Ectodermal cell (in vitro differentiated cells): ENCODE results near the gene XDH. TPM values are rescaled to one million over a fixed set of nuclear protein-coding genes. Genes with fewer than 3 reads are reported as not detected.

ENCODE experiments used
- H3K27ac ChIP-seq: 2 replicates; pipeline ENCODE4 v1.7.0; 2013; ENCODE audit warnings: mild to moderate bottlenecking, low read depth, low read length; ENCODE audit not compliant: insufficient read depth, poor library complexity, severe bottlenecking
- H3K27me3 ChIP-seq: 2 replicates; pipeline ENCODE4 v1.7.0; 2013; ENCODE audit warnings: mild to moderate bottlenecking, low read length; ENCODE audit not compliant: insufficient read depth, control insufficient read depth, poor library complexity, severe bottlenecking
- H3K36me3 ChIP-seq: one replicate; pipeline ENCODE4 v1.7.0; 2013; ENCODE audit warnings: low read length; ENCODE audit not compliant: control insufficient read depth, insufficient read depth
- H3K4me1 ChIP-seq: one replicate; pipeline ENCODE4 v1.7.0; 2013; ENCODE audit warnings: low read length; ENCODE audit not compliant: control insufficient read depth, insufficient read depth
- H3K4me3 ChIP-seq: 2 replicates; pipeline ENCODE4 v1.7.0; 2013; ENCODE audit warnings: low read depth, low read length, control low read depth; ENCODE audit not compliant: insufficient read depth
- H3K9me3 ChIP-seq: 2 replicates; pipeline ENCODE4 v1.7.0; 2013; ENCODE audit warnings: mild to moderate bottlenecking, low read length, moderate library complexity; ENCODE audit not compliant: control insufficient read depth
- WGBS, 2 experiments: methylation state at CpG; one replicate each; pipeline ENCODE4 v1.1.7; 2013; ENCODE audit warnings: missing lambda C conversion rate in 2 of 2; 5-methylcytosine and 5-hydroxymethylcytosine counted together
- polyA plus RNA-seq, 4 experiments: library from polyadenylated mRNA; stranded (reverse); fragments of 50-300 nt; gene quantifications; one replicate each; pipeline ENCODE4 v1.2.3, GENCODE V29; 2013

XDH gene
- 1.9 TPM for polyA plus RNA-seq (2013, experiment 1 of 4)
- polyA plus RNA-seq (2013, experiment 2 of 4) = 3.0 TPM
- 1.4 TPM for polyA plus RNA-seq (2013, experiment 3 of 4)
- polyA plus RNA-seq (2013, experiment 4 of 4) = 2.1 TPM

DNA sequence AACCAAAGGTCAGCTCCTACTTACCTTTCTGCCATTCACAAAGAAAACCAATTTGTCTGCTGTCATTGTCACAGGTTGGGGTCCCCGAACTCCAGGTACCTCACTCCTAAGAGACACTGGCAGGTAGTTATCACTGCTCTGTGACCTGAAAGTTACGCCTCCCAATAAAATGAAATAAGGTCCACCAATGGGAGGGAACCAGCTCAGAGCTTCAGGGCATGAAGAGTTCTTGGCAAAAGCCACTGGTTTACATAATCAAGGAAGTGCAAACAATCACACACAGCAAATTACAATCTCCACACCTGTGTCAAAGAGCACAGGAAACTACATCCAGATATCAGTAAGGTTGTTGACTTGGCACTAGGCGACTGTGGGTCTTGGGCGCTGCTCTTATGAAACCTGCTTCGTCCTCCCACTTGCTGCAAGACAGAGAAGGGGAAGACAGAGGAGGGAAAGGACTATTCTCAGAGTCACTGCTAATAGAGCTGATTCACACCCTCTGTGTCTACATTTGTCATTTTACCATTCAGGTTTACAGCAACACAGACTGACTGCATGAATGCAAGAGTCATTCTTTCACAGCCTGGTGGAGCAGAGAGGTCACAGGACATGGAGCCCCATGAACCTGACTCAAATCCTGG lies at the start of gene XDH:
TSS of gene XDH (minus strand) at position 142 of the 641 bp plus-strand sequence. CDS start at position 66, 76 bp downstream.
- Histone ChIP-seq H3K4me1 (no peaks in the 10 kb centered on the region), H3K27ac (no peak within 1 kb of the TSS), H3K27me3 (no peaks in the 10 kb centered on the region), H3K36me3 (no peaks in the 10 kb centered on the region), H3K9me3 (no peaks in the 10 kb centered on the region), H3K4me3 (no peak within 1 kb of the TSS)
- WGBS, 2 experiments = 88 to 94% methylated on average over 5 of the region's 5 CpGs

DNA sequence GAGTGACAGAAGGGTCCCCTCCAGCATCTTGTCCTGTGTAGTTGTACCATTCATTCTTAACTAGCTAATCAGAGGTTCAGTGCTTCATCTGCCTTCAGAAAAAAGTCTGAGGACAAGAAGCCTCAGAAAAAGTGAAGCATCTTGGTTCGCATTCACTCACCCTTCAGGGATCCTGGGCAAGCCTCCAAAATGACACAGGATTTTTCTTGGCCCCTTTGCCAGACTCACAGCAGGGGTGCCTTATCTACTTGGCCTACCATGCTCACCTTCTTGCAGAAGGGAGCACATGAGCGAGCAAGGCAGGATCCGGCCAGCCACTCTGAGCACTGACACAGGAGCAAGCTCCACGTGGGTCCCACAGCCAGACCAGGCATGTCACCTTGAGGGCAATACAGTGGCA lies 43.1 kb upstream of the XDH start:
- H3K4me3 ChIP-seq = no peak overlapping the region
- no peak overlapping the region for H3K27ac ChIP-seq
- H3K36me3 ChIP-seq = no peaks in the 10 kb centered on the region
- no peaks in the 10 kb centered on the region for H3K27me3 ChIP-seq
- no peaks in the 10 kb centered on the region for H3K4me1 ChIP-seq
- WGBS, 2 experiments = 91 to 94% methylated on average over 4 of the region's 4 CpGs
- no peaks in the 10 kb centered on the region for H3K9me3 ChIP-seq

DNA sequence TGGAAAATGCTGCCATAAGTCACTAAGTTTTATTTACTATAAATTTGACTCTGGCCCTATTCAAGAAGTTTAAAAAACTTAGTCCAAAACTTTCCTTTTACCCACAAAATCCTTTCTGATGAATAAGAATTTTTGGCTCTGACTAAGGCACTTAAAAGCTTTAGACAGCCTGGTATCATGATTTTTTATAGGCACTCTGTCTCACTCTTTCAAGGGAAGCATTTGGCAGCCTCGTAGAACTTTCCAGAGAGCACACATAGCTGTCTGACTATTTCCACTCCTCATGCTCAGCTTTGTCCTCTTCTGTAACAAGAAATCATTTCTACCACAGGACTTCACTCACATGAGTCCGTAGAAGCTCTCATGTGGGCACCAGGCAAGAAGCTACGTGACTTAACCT lies 32.3 kb upstream of the XDH start:
- Histone ChIP-seq H3K4me1 (no peaks in the 10 kb centered on the region), H3K27ac (no peak overlapping the region), H3K36me3 (no peaks in the 10 kb centered on the region), H3K27me3 (no peaks in the 10 kb centered on the region), H3K9me3 (no peaks in the 10 kb centered on the region), H3K4me3 (no peak overlapping the region)
- whole genome bisulfite sequencing, 2 experiments = 92 to 98% methylated on average over 2 to 3 of the region's 3 CpGs

DNA sequence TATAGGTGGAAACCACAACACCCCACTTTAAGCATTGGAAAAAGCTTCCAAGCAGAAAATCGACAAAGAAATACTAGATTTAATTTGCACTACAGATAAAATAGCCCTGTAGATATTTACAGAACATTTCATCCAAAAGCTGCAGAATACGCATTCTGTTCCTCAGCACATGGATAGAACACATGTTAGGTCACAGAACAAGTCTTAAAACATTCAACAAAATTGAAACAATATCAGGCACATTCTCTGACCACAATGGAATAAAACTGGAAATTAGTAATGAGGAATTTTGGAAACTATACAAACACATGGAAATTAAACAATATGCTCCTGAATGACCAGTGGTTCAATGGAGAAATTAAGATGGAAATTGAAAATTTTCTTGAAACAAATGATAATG lies 27.8 kb upstream of the XDH start:
- Histone ChIP-seq H3K36me3 (no peaks in the 10 kb centered on the region), H3K4me1 (no peaks in the 10 kb centered on the region), H3K27ac (no peak overlapping the region), H3K9me3 (no peaks in the 10 kb centered on the region), H3K27me3 (no peaks in the 10 kb centered on the region), H3K4me3 (no peak overlapping the region)
- WGBS, 2 experiments = 93 to 95% methylated on average over 2 of the region's 2 CpGs

DNA sequence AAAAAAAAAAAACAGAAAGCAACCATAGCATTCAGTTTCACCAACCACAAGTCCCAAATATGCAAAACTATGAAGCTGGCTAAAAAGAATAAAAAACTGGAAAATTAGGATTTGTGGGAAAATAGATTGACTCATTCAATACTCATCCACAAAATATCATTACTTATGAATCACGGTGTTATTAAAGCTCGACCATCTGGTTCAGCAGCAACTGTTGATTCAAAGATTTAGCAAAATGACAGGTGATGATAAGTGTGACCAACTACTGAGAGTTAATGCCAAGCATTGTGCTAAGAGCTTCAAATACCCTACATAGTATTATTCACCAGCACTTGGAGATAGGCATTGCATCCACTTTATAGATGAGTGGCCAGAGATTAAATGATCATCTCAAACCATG lies 26.2 kb upstream of the XDH start:
- WGBS, 2 experiments = 57 to 79% methylated on average over 2 of the region's 2 CpGs
- Histone ChIP-seq H3K27ac (no peak overlapping the region), H3K27me3 (no peaks in the 10 kb centered on the region), H3K4me3 (no peak overlapping the region), H3K9me3 (no peaks in the 10 kb centered on the region), H3K36me3 (no peaks in the 10 kb centered on the region), H3K4me1 (no peaks in the 10 kb centered on the region)

DNA sequence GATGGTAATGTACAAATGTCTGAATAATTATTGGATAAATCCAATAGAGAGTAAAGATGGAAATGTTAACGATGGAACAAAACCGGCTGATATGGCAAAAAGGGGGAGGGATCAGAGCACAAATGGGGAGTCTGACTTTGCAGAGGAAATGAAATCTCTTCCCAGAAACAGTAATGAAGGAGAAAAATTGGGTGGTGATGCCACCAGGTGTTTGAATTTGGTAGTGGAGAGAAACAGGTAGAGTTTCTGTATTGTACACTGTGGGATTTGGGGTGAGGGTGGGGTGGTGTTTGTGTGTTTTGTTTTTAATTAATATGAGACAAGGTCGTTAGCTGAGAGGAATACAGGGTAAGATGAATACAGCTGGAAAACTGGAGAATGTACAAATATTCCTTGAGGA lies 20.4 kb upstream of the XDH start:
- no peaks in the 10 kb centered on the region for H3K27me3 ChIP-seq
- no peaks in the 10 kb centered on the region for H3K36me3 ChIP-seq
- no peak overlapping the region for H3K27ac ChIP-seq
- WGBS, 2 experiments = 80% methylated on average over 3 of the region's 3 CpGs
- no peaks in the 10 kb centered on the region for H3K4me1 ChIP-seq
- H3K9me3 ChIP-seq = no peaks in the 10 kb centered on the region
- no peak overlapping the region for H3K4me3 ChIP-seq

DNA sequence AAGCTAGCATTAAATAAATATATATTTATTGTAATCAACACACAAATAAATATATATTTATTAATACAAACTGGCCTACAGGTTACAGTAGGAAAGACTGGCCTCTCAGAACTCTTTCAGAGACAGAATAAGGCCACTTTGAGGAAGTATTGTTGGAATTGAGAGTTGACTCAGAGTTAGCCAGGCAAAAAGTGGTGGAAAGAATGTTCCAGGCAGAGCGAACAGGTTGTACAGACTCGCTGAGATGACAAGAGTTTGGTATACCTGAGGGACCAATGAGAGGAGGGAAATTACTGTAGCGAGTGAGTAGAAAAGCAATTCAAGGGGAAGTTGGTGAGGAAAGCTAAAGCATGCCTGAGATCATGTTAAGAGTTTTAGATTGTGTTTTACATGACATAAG lies 19.0 kb upstream of the XDH start:
- H3K36me3 ChIP-seq = no peaks in the 10 kb centered on the region
- WGBS, 2 experiments = 93 to 95% methylated on average over 3 of the region's 3 CpGs

DNA sequence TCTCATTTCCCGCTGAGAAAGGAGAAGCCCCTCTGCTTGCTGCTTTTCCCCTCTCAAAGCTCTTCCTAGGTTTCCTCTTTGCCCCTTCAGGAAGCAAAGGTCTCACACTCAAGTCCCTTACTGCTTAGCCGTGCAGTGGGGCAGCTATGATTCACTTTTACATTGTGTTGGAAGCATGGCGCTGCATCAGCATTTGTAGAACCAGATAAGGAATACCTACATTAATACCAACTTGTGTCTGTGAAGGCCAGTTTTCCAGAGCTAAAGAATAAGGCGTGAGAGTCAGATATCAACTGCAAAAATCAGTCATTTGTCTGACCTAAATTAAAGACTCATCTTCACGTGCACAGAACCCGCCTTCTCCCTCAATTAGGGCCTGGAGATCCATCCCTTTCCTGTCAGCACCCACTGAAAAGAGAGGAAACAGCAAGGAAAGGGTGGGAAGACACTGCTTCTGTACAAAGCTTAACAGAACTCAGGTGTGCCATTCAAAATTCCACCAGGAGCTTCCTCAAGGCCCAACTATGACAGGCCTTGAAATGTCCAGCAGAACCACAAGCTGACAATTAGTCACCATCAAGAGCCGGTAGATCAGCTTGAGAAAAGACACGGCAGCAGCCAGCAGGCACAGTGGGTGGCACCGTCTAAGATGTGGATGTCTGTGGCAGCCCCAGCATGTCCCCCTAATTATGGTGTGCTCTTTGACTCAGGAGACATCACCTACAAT lies 16.1 kb upstream of the XDH start:
- Histone ChIP-seq H3K4me3 (no peak overlapping the region), H3K4me1 (no peaks in the 10 kb centered on the region), H3K36me3 (no peaks in the 10 kb centered on the region), H3K9me3 (no peaks in the 10 kb centered on the region), H3K27me3 (no peaks in the 10 kb centered on the region), H3K27ac (no peak overlapping the region)
- WGBS, 2 experiments = 94% methylated on average over 9 of the region's 9 CpGs

More for the DNA sequence above, 19.0 kb upstream of the XDH start:
- Histone ChIP-seq H3K4me3 (no peak overlapping the region), H3K9me3 (no peaks in the 10 kb centered on the region), H3K27me3 (no peaks in the 10 kb centered on the region), H3K4me1 (no peaks in the 10 kb centered on the region), H3K27ac (no peak overlapping the region)

DNA sequence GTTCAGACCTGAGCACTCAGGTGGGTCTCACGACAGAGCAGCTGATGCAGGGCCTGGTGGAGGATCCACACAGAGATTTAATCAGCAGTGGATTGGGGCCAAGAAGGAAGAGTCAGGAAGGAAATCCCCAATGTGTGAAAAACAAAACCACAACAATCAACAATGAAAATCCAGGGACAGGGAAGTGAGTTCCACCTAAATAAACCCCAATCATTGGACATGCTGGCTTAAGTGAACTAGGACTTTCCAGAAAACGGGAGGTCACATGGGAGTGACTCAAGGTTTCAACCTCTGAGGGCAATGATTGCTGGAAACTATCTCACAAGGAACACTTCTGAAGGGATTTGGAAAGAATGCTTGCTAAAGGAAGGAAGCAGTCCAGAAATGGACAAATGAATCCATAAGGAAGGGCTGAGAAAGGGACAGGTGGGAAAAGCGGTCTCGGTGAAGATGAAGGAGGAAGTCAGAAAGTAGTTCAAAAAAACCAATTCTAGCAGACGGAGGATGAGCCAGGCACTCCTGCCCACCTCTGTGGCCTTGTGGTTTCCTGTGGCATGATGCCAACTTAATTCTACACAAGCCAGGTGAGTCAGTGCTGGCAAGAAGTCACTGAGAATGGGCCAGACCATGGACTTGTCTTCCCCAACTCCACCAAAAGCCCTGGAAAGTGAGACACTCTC lies 15.4 kb upstream of the XDH start:
- 93 to 95% methylated on average over 5 of the region's 5 CpGs for WGBS, 2 experiments

DNA sequence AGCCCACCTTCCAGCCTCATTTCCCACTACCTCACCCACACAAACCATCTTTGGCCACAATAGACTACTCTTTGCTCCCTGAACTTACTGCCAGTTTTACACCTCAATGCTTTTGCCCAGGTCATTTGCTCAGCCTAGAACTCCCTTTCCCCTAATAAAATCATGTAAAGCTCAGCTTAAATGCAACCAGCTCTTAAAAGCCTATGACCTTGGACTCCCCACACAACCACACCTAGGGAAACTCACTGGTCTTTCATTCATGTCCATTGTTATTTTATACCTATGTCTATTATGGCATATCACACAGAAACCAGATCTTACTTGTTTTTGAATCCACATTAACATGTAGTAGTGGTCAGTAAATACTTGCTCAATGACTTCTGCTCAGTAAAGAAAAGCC lies 14.5 kb upstream of the XDH start:
- no peaks in the 10 kb centered on the region for H3K36me3 ChIP-seq
- no peaks in the 10 kb centered on the region for H3K4me1 ChIP-seq
- H3K27me3 ChIP-seq = no peaks in the 10 kb centered on the region

More for the DNA sequence above, 15.4 kb upstream of the XDH start:
- H3K9me3 ChIP-seq = no peaks in the 10 kb centered on the region
- H3K27me3 ChIP-seq = no peaks in the 10 kb centered on the region
- H3K36me3 ChIP-seq = no peaks in the 10 kb centered on the region
- no peak overlapping the region for H3K27ac ChIP-seq
- no peaks in the 10 kb centered on the region for H3K4me1 ChIP-seq
- H3K4me3 ChIP-seq = no peak overlapping the region

More for the DNA sequence above, 14.5 kb upstream of the XDH start:
- Histone ChIP-seq H3K27ac (no peak overlapping the region), H3K9me3 (no peaks in the 10 kb centered on the region), H3K4me3 (no peak overlapping the region)
